ENCODE measurements around the gene PCSK4.
A peak's percentile ranks its signal among the peaks of the same experiment; 100 is the strongest.

DNA sequence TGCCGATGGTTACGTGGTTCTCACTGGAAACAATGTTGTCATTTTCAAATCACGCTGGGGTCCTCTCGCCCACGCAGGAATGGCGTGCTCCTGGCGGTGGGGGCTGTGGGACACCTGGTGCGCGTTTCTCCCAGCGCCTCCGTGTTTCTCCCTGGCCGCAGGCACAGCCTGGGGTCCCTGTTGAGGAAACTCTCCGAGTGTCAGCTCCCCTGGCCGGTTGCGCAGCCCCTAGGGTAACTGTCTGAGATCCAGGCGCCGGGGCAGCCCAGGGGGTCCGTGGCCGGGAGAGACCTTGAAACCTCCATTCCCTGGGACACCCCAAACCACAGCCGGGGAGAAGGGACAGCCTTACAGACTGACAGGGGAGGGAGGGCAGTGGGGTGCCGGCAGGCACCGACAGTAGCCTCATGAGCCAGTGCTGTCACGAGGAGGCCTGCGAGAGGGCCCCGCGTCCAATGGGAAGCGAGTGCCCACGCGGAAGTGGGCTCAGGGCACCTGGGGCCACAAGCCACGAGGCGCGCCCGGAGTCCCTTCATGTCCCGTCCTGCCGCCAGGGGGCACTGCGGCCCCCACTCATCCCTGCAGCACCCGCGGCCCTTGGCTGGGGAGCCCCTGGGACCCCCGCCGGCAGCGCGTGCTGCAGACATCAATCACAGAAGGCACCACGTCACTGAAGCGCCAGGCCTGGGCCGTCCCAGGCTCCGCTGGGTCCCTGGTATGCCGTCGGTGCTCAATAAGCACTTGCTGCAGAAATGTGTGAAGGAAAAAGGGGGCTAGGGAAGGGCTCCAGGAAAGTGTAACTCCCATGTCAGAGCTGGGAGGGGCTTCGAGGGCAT is 13.2 kb upstream of the PCSK4 start:
- peak; percentile 78 to 92 for TF ChIP-seq CTCF (IDR thresholded peaks at IDR 0.05; ENCODE audit: extremely low read depth in 1 of 2, insufficient read depth in 1 of 2, low read depth in 1 of 2, low read length in 2 of 2)
- no peak for TF ChIP-seq POLR2A (IDR thresholded peaks at IDR 0.05; ENCODE audit: low read depth, low read length)
- no peak for TF ChIP-seq MAX (IDR thresholded peaks at IDR 0.05; ENCODE audit: insufficient read depth, insufficient read length)

Measured in endothelial cell of umbilical vein (primary cell).